HG03064 (cell line): Measurements from ENCODE around the gene TTC31.
"Not testable (repeated sequence)": the region's sequence is repeated elsewhere in the genome, so short reads cannot be mapped to it uniquely, and the experiment has no call there.

Source experiments
- ATAC-seq: cut with Tn5 transposase; IDR thresholded peaks from one replicate; pipeline ENCODE4 v1.9.1; 2021; ENCODE audit warnings: low read depth; ENCODE audit not compliant: unreplicated experiment

Gene TTC31

GRCh38 chr2:74482801-74483674 lies at the start of gene TTC31, which contains the start of gene CCDC142:
Gene TTC31, plus strand, starts transcription at chr2:74483081. Its CDS starts 15 bp downstream, at chr2:74483096.
Gene CCDC142, minus strand, starts transcription at chr2:74482998. Its CDS starts 161 bp downstream, at chr2:74482837.
- peak; percentile 87 for ATAC-seq

GRCh38 chr2:74436111-74436805 lies 46.6 kb upstream of the TTC31 start:
- no peak for ATAC-seq

GRCh38 chr2:74436848-74437695 lies 45.8 kb upstream of the TTC31 start:
- no peak for ATAC-seq

- ATAC-seq, result no peak
Observed at GRCh38 chr2:74438248-74438647, 44.6 kb upstream of the TTC31 start.

- ATAC-seq, result no peak
Observed at GRCh38 chr2:74439373-74439772, 43.5 kb upstream of the TTC31 start.

- no peak for ATAC-seq
Observed at GRCh38 chr2:74439803-74440377, 43.0 kb upstream of the TTC31 start.

GRCh38 chr2:74440378-74441169 lies 42.3 kb upstream of the TTC31 start:
- ATAC-seq, result peak; percentile 79

- no peak for ATAC-seq
Observed at GRCh38 chr2:74441170-74441689, 41.7 kb upstream of the TTC31 start.

GRCh38 chr2:74441690-74442482 lies 41.0 kb upstream of the TTC31 start, which contains the start of gene RTKN:
Gene RTKN, minus strand, starts transcription at chr2:74441937. Its CDS starts 121 bp downstream, at chr2:74441816.
- ATAC-seq, result no peak

GRCh38 chr2:74442483-74443297 lies 40.2 kb upstream of the TTC31 start:
- ATAC-seq, result not testable (repeated sequence)

- ATAC-seq, result no peak
Observed at GRCh38 chr2:74444498-74445318, 38.2 kb upstream of the TTC31 start.

GRCh38 chr2:74447230-74447999 lies 35.5 kb upstream of the TTC31 start:
- ATAC-seq, result no peak

- no peak for ATAC-seq
Observed at GRCh38 chr2:74448771-74449170, 34.1 kb upstream of the TTC31 start.

GRCh38 chr2:74450570-74451190 lies 32.2 kb upstream of the TTC31 start:
- ATAC-seq, result no peak

GRCh38 chr2:74454654-74455511 lies 28.0 kb upstream of the TTC31 start, which contains the start of gene INO80B:
Gene INO80B, plus strand, starts transcription at chr2:74455087. Its CDS starts 30 bp downstream, at chr2:74455117.
- ATAC-seq, result peak; percentile 39
